ENCODE data around the gene ACBD6.

DNA sequence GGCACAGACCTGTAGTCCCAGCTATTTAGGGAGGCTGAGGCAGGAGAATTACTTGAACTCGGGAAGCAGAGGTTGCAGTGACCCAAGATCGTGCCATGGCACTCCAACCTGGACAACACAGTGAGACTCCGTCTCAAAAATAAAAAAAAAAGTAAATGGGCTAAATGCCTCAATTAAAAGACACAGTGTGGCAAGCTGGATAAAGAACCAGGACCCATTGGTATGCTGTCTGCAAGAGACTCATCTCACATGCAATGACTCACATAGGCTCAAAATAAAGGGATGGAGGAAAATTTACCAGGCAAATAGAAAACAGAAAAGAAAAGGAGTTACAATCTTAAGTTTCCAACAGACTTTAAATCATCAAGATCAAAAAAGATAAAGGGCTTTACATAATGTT, 40.3 kb downstream of the ACBD6 start:
- TF ChIP-seq, protein P1, sequence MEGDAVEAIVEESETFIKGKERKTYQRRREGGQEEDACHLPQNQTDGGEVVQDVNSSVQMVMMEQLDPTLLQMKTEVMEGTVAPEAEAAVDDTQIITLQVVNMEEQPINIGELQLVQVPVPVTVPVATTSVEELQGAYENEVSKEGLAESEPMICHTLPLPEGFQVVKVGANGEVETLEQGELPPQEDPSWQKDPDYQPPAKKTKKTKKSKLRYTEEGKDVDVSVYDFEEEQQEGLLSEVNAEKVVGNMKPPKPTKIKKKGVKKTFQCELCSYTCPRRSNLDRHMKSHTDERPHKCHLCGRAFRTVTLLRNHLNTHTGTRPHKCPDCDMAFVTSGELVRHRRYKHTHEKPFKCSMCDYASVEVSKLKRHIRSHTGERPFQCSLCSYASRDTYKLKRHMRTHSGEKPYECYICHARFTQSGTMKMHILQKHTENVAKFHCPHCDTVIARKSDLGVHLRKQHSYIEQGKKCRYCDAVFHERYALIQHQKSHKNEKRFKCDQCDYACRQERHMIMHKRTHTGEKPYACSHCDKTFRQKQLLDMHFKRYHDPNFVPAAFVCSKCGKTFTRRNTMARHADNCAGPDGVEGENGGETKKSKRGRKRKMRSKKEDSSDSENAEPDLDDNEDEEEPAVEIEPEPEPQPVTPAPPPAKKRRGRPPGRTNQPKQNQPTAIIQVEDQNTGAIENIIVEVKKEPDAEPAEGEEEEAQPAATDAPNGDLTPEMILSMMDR (IDR thresholded peaks at IDR 0.05) = no peak
- TF ChIP-seq POLR2A (IDR thresholded peaks at IDR 0.05) (no peak), POLR2AphosphoS5 (IDR thresholded peaks at IDR 0.05) (no peak), EP300 (IDR thresholded peaks at IDR 0.05) (no peak)

Measured in stomach (tissue), 4 donors.